ENCODE data around the gene CEP112.

- TF ChIP-seq CTCF (IDR thresholded peaks at IDR 0.05; ENCODE audit: insufficient read depth, low read depth, low read length) (no peak), EZH2 (IDR thresholded peaks at IDR 0.05; ENCODE audit: insufficient read depth, low read length) (no peak)
These were observed 185.3 kb downstream of the CEP112 start for GRCh38 chr17:66006654-66007053.

All from astrocyte (in vitro differentiated cells and primary cell).